A204.1 (cell line): ENCODE data around the gene CREG2.
"Not testable (repeated sequence)": the region's sequence is repeated elsewhere in the genome, so short reads cannot be mapped to it uniquely, and the experiment has no call there.

ENCODE experiments used
- FAIRE-seq: peaks from 2 replicates; lab custom pipeline; 2012; peaks lifted over from hg19 to GRCh38; lab: Jason Lieb, UNC

CREG2 gene

DNA sequence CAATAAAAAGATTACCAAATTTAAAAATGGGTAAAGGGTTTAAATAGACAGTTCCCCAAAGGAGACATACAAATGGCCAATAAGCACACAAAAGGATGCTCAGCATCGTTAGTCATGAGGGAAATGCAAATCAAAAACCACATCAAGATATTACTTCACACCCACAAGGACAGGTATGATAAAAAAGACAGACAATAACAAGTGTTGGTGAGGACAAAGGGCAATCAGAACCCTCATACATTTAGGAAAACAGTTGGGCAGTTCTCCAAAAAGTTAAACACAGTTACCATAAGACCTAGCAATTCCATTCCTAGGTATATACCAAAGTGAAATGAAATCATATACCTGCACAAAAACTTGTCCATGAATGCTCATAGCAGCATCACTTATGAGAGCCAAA is 14.5 kb downstream of the CREG2 start:
- no peak for FAIRE-seq

- no peak for FAIRE-seq
Observed at GRCh38 chr2:101371636-101372035, 15.7 kb downstream of the CREG2 start.

GRCh38 chr2:101369100-101369499 is 18.2 kb downstream of the CREG2 start:
- no peak for FAIRE-seq

GRCh38 chr2:101368376-101368775 is 18.9 kb downstream of the CREG2 start:
- FAIRE-seq = no peak

DNA sequence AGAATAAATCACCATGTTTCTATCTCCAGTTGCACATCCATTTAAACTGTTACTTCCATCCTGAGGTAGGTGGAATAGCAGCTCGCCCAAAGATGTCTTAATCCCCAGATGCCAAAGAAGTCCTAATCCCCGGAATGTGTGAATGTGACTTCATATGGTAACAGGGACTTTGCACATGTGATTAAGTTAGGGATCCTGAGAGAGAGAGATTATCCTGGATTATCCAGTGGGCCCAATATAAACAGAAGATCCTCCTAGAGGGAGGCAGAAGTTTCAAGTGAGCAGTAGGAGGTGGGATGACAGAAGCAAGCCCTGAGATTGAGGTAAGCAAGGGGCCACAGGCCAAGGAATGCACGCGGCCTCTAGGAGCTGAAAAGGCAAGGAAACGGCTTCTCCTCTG is 19.8 kb downstream of the CREG2 start:
- FAIRE-seq = no peak

- FAIRE-seq = no peak
Observed at GRCh38 chr2:101364878-101365277, 22.4 kb downstream of the CREG2 start.

DNA sequence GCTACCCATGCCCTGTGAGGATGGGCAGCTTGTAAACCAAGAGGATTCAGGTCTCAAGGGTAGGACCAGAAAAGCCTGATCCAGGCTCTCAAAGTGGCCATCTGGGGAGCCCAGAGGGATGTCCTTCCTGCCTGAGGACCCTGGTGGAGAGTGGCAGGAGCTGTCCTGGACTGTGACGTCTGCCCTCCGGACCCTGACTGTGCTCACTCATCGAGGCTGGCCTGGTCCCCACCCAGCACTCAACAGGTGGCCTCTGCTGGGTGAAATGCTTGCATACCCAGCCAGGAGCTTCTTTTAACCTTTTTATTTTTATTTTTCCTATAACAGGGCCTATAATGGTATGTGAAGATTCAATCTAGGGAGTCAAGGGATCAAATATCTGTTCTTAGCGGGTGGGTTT is 24.5 kb downstream of the CREG2 start:
- FAIRE-seq = no peak

DNA sequence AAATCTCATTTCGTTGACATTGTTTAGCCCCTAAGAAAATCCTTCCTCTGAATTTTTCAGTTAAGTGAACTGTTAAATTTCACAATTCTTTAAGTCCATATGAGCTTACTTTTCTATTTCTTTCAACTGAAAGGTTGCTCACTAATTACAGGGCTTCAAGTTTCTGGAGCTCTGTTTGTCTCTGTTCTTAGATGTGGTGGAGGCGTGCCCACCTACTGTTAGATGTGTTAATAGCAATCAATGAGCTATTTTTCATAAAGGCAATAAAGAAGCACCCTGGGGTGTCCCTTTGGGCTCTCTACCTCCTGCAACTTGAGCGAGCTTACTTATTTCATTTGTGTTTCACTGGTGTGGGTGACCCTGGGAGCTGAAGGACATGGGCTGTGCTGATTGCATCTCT is 25.0 kb downstream of the CREG2 start:
- no peak for FAIRE-seq

GRCh38 chr2:101361522-101361921 is 25.8 kb downstream of the CREG2 start:
- FAIRE-seq = no peak

- FAIRE-seq = no peak
Observed at GRCh38 chr2:101361121-101361520, 26.2 kb downstream of the CREG2 start.

- no peak for FAIRE-seq
Observed at GRCh38 chr2:101360232-101360631, 27.1 kb downstream of the CREG2 start.

- FAIRE-seq = no peak
Observed at GRCh38 chr2:101359410-101359954, 27.8 kb downstream of the CREG2 start.

DNA sequence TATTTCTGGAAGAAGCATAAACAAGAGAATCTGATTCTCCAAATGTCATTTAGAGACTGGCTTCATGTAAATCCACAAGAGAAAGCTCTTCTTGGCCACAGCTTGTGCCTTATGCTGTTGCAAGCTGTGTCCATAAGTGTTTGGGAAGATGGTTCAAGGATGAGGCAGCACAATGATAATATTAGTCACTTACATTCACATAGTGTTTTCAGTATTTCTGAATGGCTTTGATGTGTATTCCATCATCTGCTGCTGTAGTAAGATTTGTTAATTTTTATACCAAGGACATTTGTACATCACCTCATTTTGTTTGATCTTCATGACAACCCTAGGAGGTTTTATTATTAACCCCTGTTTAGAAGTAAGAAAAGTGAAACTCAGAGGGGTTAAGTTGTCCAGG is 29.9 kb downstream of the CREG2 start:
- no peak for FAIRE-seq

GRCh38 chr2:101356521-101356920 is 30.8 kb downstream of the CREG2 start:
- no peak for FAIRE-seq

- no peak for FAIRE-seq
Observed at GRCh38 chr2:101356055-101356454, 31.2 kb downstream of the CREG2 start.

- FAIRE-seq = no peak
Observed at GRCh38 chr2:101355401-101356054, 31.8 kb downstream of the CREG2 start.

DNA sequence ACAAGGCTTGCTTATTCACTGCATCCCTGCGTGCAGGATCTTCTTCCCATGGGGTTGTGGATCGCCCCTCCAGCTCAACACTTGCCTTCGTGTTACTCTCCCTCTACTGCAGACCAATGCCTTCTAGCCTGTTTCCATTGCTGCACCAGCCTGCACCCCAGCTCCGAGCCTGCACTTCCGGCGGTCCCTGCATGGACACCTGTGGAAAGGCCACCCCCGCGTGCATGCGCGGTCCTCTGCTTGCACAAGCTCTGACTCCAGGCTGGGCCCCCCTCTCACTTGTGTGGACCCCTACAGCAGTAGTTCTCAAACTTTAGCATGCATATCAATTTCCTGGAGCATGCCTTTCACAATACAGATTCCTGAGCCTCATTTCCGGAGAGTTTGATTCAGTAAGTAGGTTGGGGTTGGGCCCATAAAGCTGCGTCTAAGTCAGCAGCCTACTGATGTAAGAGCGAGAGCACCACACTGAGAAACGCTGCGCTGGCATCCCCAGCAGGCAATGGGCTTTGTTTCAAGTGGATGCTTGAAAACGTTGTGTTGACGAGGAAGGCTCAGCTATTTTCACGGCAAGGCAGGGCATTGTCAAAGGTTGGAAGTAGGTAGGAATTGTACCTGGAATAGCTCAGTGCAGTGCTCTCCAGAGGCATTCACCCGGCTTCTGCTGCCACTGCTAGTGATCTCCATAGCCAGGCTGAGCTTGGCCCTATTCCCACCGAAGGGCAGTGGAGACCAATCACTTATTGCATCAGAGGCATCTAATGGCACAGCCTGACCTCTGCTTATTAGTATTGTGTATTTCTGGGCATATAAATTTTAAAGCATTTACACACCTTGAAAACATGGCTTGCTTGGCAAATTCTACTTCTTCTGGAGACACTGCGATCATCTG is 32.6 kb downstream of the CREG2 start:
- FAIRE-seq = no peak

DNA sequence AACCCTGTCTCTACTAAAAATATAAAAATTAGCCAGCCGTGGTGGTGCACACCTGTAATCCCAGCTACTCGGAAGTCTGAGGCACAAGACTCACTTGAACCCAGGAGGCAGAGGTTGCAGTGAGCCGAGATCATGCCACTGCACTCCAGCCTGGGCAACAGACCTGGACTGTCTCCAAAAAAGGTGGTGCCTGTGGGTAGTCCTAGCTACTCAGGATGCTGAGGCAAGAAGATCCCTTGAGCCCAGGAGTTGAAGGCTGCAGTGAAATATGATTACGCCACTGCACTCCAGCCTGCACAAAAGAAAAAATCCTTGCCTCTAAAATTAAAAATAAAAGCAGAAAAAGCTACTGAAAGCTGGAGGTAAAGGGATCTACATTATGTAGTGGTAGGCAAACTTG is 34.7 kb downstream of the CREG2 start:
- FAIRE-seq = not testable (repeated sequence)

- FAIRE-seq = no peak
Observed at GRCh38 chr2:101351207-101351606, 36.1 kb downstream of the CREG2 start.

- FAIRE-seq = no peak
Observed at GRCh38 chr2:101349893-101350662, 37.2 kb downstream of the CREG2 start.

GRCh38 chr2:101348883-101349282 is 38.4 kb downstream of the CREG2 start:
- FAIRE-seq = no peak

GRCh38 chr2:101346909-101347308 is 40.4 kb downstream of the CREG2 start:
- FAIRE-seq = no peak

DNA sequence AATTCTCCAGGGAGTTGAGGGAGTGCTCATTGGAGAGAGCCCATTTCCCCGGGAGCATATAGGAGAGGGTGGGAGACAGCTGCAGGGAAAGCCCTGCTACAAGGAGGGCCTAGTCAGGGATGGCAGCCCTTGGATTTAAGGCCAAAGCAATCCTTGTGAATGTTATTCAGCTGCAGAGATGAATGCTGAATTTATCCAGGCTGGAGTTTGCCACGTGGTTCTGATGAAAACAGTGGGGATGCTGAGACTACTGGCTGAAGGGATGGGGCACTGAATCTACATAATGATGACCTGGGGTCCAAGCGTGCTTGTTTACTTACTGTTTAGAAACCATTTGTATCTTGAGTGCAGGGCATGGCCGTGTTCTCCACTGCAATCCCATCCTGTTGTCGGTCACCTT is 43.2 kb downstream of the CREG2 start:
- no peak for FAIRE-seq
